ENCODE measurements around the gene TSPAN18. TPM values are rescaled to one million over a fixed set of nuclear protein-coding genes. Genes with fewer than 3 reads are reported as not detected.

The TSPAN18 gene
- total RNA-seq, 2 experiments from 2014 or later = not detected

GRCh38 chr11:44833877-44834452 is 107.2 kb downstream of the TSPAN18 start:
- no peak overlapping the region for H2AFZ ChIP-seq (ENCODE audit: low read length)

GRCh38 chr11:44834846-44835245 is 108.1 kb downstream of the TSPAN18 start:
- Histone ChIP-seq H4K20me1 (ENCODE audit: insufficient read depth, low read length) (no peaks in the 10 kb centered on the region), H3K4me2 (ENCODE audit: low read length) (no peak overlapping the region), H3K4me3 (ENCODE audit: low read depth, low read length, poor library complexity, severe bottlenecking) (no peak overlapping the region), H3K27ac (ENCODE audit: low read depth, low read length, poor library complexity, severe bottlenecking) (no peak overlapping the region), H2AFZ (ENCODE audit: low read length) (no peak overlapping the region), H3K4me1 (ENCODE audit: insufficient read depth, low read length, poor library complexity, severe bottlenecking) (no peaks in the 10 kb centered on the region), H3K79me2 (ENCODE audit: insufficient read depth, low read depth, low read length) (no peaks in the 10 kb centered on the region), H3K36me3 (ENCODE audit: insufficient read depth, low read length) (no peaks in the 10 kb centered on the region), H3K9me2 (ENCODE audit: insufficient read depth, low read length) (no peaks in the 10 kb centered on the region), H3K9me3 (ENCODE audit: low read length) (no peaks in the 10 kb centered on the region)
- POLR2A ChIA-PET = interaction anchor here (0.6 to 0.7 kb wide), 2 partner anchors 23 to 460 kb away, joined by 3 to 5 read pairs; no protein-coding TSS in a partner anchor
- TF ChIP-seq EZH2phosphoT487 (IDR thresholded peaks at IDR 0.05; ENCODE audit: borderline replicate concordance, low read depth, low read length) = no peak
- TF ChIP-seq, protein P1, sequence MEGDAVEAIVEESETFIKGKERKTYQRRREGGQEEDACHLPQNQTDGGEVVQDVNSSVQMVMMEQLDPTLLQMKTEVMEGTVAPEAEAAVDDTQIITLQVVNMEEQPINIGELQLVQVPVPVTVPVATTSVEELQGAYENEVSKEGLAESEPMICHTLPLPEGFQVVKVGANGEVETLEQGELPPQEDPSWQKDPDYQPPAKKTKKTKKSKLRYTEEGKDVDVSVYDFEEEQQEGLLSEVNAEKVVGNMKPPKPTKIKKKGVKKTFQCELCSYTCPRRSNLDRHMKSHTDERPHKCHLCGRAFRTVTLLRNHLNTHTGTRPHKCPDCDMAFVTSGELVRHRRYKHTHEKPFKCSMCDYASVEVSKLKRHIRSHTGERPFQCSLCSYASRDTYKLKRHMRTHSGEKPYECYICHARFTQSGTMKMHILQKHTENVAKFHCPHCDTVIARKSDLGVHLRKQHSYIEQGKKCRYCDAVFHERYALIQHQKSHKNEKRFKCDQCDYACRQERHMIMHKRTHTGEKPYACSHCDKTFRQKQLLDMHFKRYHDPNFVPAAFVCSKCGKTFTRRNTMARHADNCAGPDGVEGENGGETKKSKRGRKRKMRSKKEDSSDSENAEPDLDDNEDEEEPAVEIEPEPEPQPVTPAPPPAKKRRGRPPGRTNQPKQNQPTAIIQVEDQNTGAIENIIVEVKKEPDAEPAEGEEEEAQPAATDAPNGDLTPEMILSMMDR (conservative IDR thresholded peaks at IDR 0.05; ENCODE audit: low read length) = no peak
- CTCF ChIA-PET (ENCODE audit: unreplicated experiment) = no interaction called here
- intact Hi-C loops (cut with micrococcal nuclease; ENCODE audit: unreplicated experiment) = no loop called here
- DNase-seq (ENCODE audit: low spot score) = no peak
- no TSS peak for BruUV-seq (replicated peaks)

More at GRCh38 chr11:44833877-44834452, 107.2 kb downstream of the TSPAN18 start:
- no TSS peak for BruUV-seq (replicated peaks)
- intact Hi-C loops (cut with micrococcal nuclease; ENCODE audit: unreplicated experiment) = no loop called here
- Histone ChIP-seq H3K4me2 (ENCODE audit: low read length) (no peak overlapping the region), H3K4me1 (ENCODE audit: insufficient read depth, low read length, poor library complexity, severe bottlenecking) (no peaks in the 10 kb centered on the region), H3K27ac (ENCODE audit: low read depth, low read length, poor library complexity, severe bottlenecking) (no peak overlapping the region), H3K4me3 (ENCODE audit: low read depth, low read length, poor library complexity, severe bottlenecking) (no peak overlapping the region), H3K9me3 (ENCODE audit: low read length) (no peaks in the 10 kb centered on the region), H3K79me2 (ENCODE audit: insufficient read depth, low read depth, low read length) (no peaks in the 10 kb centered on the region), H3K36me3 (ENCODE audit: insufficient read depth, low read length) (no peaks in the 10 kb centered on the region), H4K20me1 (ENCODE audit: insufficient read depth, low read length) (no peaks in the 10 kb centered on the region), H3K9me2 (ENCODE audit: insufficient read depth, low read length) (no peaks in the 10 kb centered on the region)
- ChIA-PET POLR2A (interaction anchor here (0.7 kb wide), 1 partner anchor 461 kb away, joined by 5 read pairs; no protein-coding TSS in a partner anchor), CTCF (ENCODE audit: unreplicated experiment) (no interaction called here)
- no peak for TF ChIP-seq EZH2phosphoT487 (IDR thresholded peaks at IDR 0.05; ENCODE audit: borderline replicate concordance, low read depth, low read length)
- TF ChIP-seq, protein P1 (conservative IDR thresholded peaks at IDR 0.05; ENCODE audit: low read length) = no peak
- no peak for DNase-seq (ENCODE audit: low spot score)

- BruUV-seq (replicated peaks) = no TSS peak
- Histone ChIP-seq H3K4me2 (ENCODE audit: low read length) (no peak overlapping the region), H2AFZ (ENCODE audit: low read length) (no peak overlapping the region), H3K4me1 (ENCODE audit: insufficient read depth, low read length, poor library complexity, severe bottlenecking) (no peaks in the 10 kb centered on the region), H3K9me2 (ENCODE audit: insufficient read depth, low read length) (no peaks in the 10 kb centered on the region), H3K4me3 (ENCODE audit: low read depth, low read length, poor library complexity, severe bottlenecking) (no peak overlapping the region), H3K9me3 (ENCODE audit: low read length) (no peaks in the 10 kb centered on the region), H3K79me2 (ENCODE audit: insufficient read depth, low read depth, low read length) (no peaks in the 10 kb centered on the region), H3K36me3 (ENCODE audit: insufficient read depth, low read length) (no peaks in the 10 kb centered on the region), H4K20me1 (ENCODE audit: insufficient read depth, low read length) (no peaks in the 10 kb centered on the region), H3K27ac (ENCODE audit: low read depth, low read length, poor library complexity, severe bottlenecking) (no peak overlapping the region)
- POLR2A ChIA-PET = interaction anchor here (0.6 to 1.3 kb wide), 2 partner anchors 22 to 26 kb away, joined by 3 to 4 read pairs; no protein-coding TSS in a partner anchor
- TF ChIP-seq, protein P1 (conservative IDR thresholded peaks at IDR 0.05; ENCODE audit: low read length) = no peak
- no peak for TF ChIP-seq EZH2phosphoT487 (IDR thresholded peaks at IDR 0.05; ENCODE audit: borderline replicate concordance, low read depth, low read length)
- DNase-seq (ENCODE audit: low spot score) = no peak
- CTCF ChIA-PET (ENCODE audit: unreplicated experiment) = no interaction called here
- intact Hi-C loops (cut with micrococcal nuclease; ENCODE audit: unreplicated experiment) = no loop called here
Measured at GRCh38 chr11:44835296-44835695, 108.5 kb downstream of the TSPAN18 start.
